GM12872 (cell line): Measurements from ENCODE around the gene DCUN1D3.

Source experiments
- TF ChIP-seq, protein P1 (sequence below): IDR thresholded peaks from 3 replicates; pipeline ENCODE4 v1.5.1; 2011; ENCODE audit warnings: low read depth, mild to moderate bottlenecking, low read length, moderate library complexity; ENCODE audit not compliant: insufficient read depth

Gene DCUN1D3, protein sequence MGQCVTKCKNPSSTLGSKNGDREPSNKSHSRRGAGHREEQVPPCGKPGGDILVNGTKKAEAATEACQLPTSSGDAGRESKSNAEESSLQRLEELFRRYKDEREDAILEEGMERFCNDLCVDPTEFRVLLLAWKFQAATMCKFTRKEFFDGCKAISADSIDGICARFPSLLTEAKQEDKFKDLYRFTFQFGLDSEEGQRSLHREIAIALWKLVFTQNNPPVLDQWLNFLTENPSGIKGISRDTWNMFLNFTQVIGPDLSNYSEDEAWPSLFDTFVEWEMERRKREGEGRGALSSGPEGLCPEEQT

DNA sequence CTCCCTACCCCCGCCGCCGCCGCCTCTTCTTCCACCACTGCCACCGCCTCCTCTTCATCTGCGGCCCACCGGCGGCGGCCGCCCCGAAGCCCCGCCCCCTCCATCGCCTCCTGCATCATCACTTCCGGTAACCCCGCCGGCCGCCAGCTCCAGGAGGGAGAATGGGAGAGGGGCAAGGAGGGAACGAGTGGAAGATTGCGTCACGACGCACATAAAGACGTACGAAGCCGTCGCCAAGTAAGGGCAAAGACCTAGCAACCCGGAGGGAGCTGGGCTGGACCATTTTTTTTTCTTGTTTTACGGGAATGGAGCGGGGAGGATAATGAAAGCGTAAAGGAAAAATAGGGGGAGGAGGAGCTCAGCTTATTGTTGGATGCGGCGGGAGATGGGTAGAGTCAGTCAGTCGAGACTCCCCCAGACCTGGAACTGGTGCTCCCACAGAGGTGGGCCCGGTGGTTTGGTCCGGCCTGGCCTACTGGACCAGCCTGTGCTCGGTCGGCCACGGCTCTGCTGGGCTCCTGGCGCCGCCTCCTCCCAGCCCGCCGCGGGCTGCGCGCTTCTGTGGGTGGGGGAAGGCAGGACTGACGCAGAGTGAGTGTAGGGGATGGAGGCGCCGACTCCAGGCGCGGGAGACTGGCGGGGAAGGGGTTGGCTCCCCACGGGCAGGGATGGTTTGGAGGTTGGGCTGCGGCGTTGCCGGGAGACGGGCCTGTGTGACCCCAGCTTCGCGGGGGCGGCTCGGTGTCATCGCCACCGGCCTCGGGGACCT lies at the start of gene DCUN1D3, which contains the start of gene LYRM1:
DCUN1D3 (minus strand) TSS at position 60 of the 769 bp plus-strand sequence. CDS start 37,820 bp downstream, outside the sequence.
LYRM1 (plus strand) TSS at position 473 of the 769 bp plus-strand sequence. CDS start 14,785 bp downstream, outside the sequence.
- TF ChIP-seq, protein P1, sequence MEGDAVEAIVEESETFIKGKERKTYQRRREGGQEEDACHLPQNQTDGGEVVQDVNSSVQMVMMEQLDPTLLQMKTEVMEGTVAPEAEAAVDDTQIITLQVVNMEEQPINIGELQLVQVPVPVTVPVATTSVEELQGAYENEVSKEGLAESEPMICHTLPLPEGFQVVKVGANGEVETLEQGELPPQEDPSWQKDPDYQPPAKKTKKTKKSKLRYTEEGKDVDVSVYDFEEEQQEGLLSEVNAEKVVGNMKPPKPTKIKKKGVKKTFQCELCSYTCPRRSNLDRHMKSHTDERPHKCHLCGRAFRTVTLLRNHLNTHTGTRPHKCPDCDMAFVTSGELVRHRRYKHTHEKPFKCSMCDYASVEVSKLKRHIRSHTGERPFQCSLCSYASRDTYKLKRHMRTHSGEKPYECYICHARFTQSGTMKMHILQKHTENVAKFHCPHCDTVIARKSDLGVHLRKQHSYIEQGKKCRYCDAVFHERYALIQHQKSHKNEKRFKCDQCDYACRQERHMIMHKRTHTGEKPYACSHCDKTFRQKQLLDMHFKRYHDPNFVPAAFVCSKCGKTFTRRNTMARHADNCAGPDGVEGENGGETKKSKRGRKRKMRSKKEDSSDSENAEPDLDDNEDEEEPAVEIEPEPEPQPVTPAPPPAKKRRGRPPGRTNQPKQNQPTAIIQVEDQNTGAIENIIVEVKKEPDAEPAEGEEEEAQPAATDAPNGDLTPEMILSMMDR = no peak

DNA sequence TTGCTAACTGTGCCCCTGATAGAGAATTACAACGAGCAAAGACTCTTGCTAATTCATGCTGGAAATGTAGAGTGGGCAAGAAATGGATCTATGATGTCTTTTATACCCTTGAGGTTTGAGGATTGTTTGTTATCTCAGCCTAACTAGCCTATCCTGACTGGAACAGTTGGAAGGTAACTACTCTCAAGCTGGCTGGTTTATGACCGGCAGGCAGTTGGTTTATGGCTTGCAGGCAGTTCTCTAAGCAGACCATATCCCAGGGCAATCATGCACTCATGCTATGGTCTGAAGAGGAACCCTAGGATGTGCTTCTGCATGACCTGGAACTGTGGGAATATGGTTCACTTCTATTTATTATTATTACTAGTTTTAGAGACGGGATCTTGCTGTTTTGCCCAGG lies 49.5 kb upstream of the DCUN1D3 start:
- TF ChIP-seq, protein P1 = no peak

DNA sequence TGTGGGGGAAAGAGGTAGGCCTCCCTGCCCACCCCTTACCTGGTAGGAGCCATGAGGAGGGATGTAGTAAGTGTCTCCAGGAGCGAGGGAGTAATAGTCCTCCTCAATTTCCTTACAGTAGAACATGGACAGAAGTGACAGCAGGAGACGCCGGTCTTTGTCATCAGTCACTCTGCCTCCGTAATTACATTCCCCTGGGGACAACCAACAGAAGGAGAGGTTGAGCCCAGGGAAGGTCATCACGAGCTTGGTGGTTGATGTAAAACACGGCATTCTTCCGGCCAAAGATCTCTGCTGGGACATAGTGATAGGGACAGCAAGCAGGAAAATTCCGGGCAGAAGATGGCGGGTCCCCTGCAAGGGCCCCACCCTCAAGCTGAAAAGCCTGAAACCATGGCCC lies 48.3 kb upstream of the DCUN1D3 start:
- TF ChIP-seq, protein P1 = no peak

DNA sequence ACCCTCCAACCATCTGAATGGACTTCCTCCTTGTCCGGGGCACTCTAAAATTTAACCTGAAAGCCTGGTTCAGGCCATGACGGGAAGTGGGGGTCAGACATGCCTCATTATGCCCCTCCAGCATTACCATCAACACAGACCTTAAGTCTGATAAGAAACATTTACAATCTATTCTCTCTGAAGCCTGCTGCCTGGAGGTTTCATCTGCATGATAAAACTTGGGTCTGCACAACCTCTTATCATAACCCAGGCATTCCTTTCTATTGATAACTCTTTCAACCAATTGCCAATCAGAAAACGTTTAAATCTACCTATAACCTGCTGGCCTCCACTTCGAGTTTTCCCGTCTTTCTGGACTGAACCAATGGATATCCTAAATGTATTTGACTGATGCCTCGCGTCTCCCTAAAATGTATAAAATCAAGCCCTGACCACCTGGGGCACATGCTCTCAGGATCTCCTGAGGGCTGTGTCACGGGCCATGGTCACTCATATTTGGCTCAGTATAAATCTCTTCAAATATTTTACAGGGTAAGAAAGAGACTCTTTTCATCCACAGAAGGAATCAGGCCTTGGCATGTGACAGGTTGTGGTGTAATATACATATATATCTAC lies 46.0 kb upstream of the DCUN1D3 start:
- TF ChIP-seq, protein P1 = no peak

DNA sequence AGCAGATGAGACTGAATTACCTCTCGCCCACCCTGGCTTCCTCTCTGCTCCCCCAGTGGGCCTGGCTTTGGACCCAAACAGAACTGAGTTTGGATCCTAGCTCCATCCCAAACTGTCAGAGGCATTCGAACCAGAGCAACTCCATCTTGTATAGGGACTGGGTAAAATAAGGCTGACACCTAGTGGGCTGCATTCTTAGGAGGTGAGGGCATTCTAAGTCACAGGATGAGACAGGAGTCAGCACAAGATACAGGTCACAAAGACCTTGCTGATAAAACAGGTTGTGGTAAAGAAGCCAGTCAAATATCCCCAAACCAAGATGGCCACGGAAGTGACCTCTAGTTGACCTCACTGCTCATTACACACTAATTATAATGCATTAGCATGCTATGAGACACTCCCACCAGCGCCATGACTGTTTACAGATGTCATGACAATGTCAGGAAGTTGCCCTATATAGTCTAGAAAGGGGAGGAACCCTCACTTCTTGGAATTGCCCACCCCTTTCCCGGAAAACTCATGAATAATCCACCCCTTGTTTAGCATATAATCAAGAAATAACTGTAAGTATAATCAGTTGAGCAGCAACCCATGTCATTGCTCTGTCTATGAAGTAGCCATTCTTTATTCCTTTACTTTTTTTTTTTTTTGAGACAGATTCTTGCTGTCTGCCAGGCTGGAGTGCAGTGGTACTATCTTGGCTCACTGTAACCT lies 44.9 kb upstream of the DCUN1D3 start:
- TF ChIP-seq, protein P1 = no peak

DNA sequence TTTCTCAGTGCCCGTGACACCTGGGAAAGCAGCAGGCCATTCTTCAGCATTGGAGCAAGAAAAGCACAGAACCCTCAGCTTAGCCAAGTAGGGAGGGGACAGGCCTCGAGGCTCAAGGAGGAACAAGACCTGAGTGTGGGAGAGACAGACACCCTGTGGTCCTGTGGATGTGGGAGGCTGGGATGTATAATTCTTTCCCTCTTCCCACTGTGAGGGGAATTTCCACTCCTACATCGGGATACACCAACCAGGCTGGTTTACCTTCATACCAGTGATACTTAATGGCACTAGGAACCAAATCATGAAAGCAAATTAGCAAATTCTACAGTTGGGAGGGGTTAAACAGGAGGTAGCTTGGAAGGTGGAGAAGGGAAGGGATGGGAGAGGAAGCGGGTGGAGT lies 42.1 kb upstream of the DCUN1D3 start:
- TF ChIP-seq, protein P1 = no peak

DNA sequence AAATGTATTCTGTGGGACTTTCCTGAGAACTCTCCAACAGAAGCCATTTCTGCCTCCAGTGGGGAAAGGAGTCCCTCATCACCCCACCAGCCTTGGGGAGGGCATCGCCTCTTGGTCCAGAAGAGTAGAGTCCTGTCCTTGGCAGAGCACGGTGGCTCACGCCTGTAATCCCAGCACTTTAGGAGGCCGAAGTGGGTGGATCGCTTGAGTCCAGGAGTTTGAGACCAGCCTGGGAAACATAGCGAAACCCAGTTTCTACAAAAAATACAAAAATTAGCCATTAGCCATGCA lies 41.4 kb upstream of the DCUN1D3 start:
- TF ChIP-seq, protein P1 = no peak
